Measurements from ENCODE around the gene SP140.

DNA sequence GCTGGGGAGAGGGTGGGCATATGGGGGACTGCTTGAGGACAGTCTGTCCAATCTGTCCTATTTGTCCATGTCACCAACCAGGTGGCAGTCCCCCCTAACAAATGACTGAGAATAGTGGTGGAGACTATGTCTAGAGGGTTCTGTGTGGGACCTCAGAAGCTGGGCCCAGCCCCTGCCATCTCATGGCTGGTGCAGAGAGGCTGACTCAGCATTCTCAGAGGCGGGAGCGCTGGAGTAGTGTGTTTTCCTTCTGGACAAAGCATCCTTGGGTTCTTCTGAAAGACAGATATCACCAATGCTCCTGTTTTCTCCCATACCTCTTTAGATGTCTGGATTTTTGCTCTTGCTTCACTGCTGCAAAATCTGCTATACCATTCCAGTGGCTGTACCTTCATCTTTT is 57.4 kb downstream of the SP140 start:
- TF ChIP-seq, protein P1, sequence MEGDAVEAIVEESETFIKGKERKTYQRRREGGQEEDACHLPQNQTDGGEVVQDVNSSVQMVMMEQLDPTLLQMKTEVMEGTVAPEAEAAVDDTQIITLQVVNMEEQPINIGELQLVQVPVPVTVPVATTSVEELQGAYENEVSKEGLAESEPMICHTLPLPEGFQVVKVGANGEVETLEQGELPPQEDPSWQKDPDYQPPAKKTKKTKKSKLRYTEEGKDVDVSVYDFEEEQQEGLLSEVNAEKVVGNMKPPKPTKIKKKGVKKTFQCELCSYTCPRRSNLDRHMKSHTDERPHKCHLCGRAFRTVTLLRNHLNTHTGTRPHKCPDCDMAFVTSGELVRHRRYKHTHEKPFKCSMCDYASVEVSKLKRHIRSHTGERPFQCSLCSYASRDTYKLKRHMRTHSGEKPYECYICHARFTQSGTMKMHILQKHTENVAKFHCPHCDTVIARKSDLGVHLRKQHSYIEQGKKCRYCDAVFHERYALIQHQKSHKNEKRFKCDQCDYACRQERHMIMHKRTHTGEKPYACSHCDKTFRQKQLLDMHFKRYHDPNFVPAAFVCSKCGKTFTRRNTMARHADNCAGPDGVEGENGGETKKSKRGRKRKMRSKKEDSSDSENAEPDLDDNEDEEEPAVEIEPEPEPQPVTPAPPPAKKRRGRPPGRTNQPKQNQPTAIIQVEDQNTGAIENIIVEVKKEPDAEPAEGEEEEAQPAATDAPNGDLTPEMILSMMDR (IDR thresholded peaks at IDR 0.05) = no peak
- no peak for TF ChIP-seq POLR2AphosphoS5 (IDR thresholded peaks at IDR 0.05)
- no peak for TF ChIP-seq POLR2A (IDR thresholded peaks at IDR 0.05; ENCODE audit: low read depth)

Measured in esophagus muscularis mucosa (tissue), 3 donors.